ENCODE results near the gene GRIK3.

Gene GRIK3

DNA sequence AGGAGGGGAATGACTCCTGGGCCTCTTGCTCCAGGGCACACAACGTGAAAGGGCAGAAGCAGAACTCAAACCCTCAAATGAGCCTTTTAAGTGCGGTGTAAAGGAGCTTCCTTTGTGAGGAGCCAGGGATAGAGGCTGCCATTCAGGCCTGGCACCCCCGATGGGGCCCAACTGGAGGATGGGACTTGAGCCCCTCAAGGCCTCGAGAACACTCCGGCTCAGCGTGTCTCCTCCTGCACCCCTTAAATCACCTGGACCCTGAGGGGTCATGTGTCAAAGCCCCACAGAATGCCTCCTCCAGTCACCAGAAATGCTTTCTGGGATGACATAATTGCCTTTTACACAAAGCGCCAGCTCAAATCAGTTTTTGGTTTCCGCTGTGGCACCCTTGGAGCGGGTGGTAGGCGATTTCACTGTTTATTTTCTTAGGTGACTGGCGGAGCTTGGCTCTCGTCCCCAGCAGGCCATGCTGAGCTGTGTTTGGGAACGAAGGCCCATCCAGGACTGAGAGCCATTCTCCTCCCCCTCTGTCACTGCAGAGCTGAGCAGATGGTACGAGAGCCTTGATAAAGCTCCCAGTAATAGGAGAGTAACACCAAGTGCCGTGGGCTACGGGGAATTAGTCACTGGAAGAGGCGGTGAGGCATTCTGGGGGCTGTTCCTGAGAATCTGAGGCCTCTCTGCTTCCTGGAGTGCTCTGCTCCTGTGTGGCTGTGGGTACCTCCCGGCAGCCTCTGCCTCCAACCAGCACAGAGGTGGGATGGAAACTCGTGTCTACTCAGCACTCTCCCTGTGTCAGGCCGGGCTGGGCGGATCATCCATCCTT lies 163.0 kb downstream of the GRIK3 start:
- no peak for DNase-seq

DNA sequence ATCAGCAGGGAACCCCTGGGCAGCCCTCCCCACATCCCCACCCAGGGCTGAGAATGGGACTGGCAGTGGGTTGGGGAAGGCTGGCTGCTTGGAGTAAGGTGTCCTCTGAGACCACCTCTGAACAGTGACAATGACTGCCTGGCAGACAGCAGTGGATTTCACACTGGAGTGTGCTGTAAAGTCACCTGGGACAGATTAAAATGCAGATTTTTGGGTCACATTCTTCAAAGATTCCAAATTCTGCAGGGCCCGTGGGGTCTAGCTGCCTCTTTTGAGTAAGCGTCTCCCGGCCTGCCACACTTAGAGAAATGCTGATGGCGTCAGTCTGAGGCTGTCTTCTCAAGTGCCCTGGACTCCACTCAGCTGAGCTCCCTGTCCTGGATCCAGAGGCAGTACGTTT lies 164.5 kb downstream of the GRIK3 start:
- DNase-seq, result no peak

- no peak for DNase-seq
Observed at GRCh38 chr1:36869054-36869453, 165.3 kb downstream of the GRIK3 start.

- DNase-seq, result no peak
Observed at GRCh38 chr1:36867575-36867974, 166.7 kb downstream of the GRIK3 start.

DNA sequence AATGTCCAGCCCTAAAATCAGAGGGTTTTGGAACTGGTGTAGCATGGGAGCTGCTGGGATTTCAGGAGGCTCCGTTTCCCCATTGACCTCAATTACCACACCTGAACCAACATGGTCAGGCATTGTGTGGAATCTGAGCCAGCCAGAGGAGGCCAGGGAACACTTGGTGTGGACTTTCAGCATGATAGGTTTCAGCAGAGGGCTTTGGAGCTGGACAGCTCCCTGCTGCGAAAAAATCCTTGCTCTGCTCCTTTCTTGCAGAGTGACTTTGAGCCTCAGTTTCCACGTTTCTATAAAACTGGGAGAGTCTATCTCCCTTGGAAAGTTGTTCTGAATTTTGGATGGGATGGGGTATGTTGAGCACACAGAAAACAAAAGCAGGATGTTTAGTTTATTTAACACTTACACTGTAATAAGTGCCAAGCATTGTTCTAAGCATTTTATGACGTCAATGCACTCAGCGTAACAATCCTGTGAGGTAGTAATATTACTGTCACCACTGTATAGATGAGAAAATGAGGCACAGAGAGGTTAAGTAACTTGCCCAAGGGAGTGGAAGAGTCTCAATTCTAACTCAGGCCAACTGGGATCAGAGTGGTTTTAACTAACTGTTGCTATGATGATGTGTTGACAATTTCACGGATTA lies 168.0 kb downstream of the GRIK3 start:
- no peak for DNase-seq

DNA sequence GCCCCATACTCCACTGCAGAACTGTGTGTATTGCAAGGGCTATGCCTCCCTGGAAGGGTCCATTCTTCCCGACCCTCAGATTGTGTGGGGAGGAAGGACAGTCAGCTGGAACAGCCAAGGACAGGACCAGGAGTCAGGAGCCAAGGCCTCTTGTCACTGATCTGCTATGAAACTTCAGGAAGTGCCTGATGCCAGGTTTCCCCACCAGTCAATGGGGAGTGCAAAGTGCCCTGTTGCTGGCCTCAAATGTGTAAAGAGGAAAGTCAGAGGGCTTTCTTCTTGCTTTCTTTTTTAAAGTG lies 168.8 kb downstream of the GRIK3 start:
- no peak for DNase-seq

DNA sequence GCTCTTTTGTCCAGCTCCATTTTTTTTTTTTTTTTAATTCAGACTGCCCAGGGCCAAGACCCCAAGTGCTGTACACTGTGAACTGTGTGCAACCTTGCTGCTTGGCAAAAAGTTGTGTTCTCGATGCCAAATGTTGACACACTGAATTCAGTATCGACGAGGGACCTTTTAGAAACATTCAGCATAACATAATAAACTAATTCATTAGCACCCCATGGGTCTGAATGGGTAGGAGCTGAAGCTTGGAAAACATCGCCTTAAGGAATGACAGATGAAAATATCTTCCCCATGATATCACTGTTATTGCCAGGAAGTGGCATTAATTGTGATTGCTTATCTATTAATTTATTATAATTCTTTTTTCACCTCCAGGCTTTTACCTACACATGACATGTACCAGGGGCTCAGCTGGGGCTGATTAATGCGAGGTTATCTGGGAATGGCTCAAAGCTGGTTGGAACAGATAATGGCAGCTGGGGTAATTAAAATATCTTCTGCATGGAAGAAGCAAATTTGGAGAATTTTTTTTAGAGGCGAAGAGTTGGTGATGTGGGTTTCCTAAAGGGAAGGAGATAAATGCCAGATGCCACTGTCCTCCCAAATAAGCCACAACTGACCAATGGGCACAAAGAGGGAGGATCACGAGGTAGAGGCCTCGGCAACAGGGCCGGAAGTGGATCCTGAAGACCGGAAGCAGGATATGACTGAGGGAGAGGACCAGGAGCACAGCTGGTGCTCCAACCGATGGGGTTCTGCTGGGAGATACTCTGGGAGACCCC lies 169.3 kb downstream of the GRIK3 start:
- DNase-seq, result no peak

- no peak for DNase-seq
Observed at GRCh38 chr1:36864182-36864822, 170.0 kb downstream of the GRIK3 start.

GRCh38 chr1:36863500-36863899 lies 170.8 kb downstream of the GRIK3 start:
- no peak for DNase-seq

GRCh38 chr1:36863061-36863460 lies 171.3 kb downstream of the GRIK3 start:
- no peak for DNase-seq

GRCh38 chr1:36861375-36861774 lies 172.9 kb downstream of the GRIK3 start:
- DNase-seq, result no peak

- no peak for DNase-seq
Observed at GRCh38 chr1:36859926-36860325, 174.4 kb downstream of the GRIK3 start.

DNA sequence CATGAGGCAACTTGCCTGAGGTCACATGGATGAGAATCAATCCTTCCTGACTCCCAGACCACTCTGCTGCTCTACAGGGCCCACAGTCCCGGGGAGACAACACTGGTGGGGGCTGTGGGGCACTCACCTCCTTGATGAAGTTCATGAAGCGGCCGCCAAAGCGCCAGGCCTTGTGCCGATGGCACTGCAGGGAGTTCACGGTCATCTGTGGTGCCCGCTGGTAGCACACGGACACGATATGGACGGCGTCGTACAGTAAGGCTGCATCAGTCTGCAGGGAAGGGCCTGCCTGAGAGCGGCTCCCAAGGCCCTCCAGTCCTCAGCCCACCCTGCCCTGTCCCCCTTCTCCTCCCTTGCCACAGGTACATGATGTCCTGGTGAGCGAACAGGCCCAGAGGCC lies 175.3 kb downstream of the GRIK3 start:
- no peak for DNase-seq

DNA sequence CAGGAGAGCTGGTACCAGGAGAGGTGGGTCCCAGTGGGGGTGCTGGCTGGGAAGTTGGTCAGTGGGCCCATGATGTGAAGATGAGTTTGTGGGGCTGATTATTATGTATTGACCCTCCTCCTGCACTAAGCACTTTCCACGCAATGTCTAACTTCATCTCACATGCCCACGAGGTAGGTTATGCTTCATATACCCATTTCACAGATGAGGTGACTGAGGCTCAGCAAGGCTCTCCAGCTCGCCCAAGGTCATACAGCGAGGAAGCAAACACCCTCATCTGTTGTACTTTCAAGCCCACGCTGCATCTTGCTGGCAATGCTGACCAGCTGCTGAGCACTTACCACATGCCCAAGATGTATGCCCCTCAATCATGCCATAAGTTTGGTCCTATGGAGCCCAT lies 175.8 kb downstream of the GRIK3 start:
- DNase-seq, result no peak

DNA sequence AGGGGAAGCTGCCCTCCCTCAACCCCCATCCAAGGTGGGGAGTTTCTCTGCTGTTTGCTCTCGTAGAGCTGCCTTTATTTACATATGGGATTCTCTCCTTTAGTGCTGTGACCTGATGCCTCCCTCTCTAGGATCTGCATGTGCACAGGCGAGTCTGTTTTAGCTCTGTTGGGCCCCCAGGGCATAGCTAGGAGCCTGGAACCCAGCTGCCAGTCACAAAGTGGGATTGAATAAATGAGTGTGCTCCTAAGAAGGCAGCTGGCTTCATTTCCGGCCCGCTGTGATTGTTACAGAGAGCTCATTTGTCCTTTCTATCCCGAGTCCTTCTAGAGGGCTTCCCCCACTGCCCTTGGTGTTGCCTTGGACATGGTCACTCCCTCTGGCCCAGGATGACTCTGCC lies 176.6 kb downstream of the GRIK3 start:
- no peak for DNase-seq

GRCh38 chr1:36855699-36856494 lies 178.4 kb downstream of the GRIK3 start:
- DNase-seq, result no peak

- no peak for DNase-seq
Observed at GRCh38 chr1:36853638-36854037, 180.7 kb downstream of the GRIK3 start.

GRCh38 chr1:36852586-36852985 lies 181.7 kb downstream of the GRIK3 start:
- DNase-seq, result no peak

DNA sequence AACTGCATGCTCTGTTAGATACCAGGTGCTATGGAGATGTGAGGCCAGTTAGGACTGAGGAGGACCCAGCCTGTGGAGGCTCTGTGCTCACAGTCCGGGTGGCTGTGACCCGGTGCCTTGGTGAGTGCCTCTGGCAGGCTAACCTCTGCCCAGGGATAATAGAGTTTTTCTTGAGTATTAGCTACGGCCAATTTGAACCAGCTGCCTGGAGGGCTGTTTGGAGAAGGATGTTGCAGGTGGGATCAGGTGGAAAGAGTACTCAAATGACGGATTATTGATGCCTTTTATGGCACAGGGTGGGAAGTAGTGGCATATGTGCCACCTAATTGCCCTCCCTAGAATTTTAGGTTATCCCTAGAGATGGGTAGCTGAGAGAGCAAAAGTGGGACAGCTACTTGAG lies 182.7 kb downstream of the GRIK3 start:
- no peak for DNase-seq

GRCh38 chr1:36851087-36851486 lies 183.2 kb downstream of the GRIK3 start:
- DNase-seq, result no peak

- no peak for DNase-seq
Observed at GRCh38 chr1:36849956-36850355, 184.4 kb downstream of the GRIK3 start.

GRCh38 chr1:36847761-36848160 lies 186.6 kb downstream of the GRIK3 start:
- DNase-seq, result no peak

- no peak for DNase-seq
Observed at GRCh38 chr1:36847186-36847585, 187.1 kb downstream of the GRIK3 start.
